ENCODE results near the gene HLA-DPB1.

The HLA-DPB1 gene

GRCh38 chr6:33070909-33071308 lies 4.9 kb upstream of the HLA-DPB1 start:
- in situ Hi-C loops (cut with HindIII; ENCODE audit: low sequenced_read_pairs) = no loop called here

- in situ Hi-C loops (cut with HindIII; ENCODE audit: low sequenced_read_pairs) = no loop called here
Measured at GRCh38 chr6:33071569-33071968, 4.2 kb upstream of the HLA-DPB1 start.

DNA sequence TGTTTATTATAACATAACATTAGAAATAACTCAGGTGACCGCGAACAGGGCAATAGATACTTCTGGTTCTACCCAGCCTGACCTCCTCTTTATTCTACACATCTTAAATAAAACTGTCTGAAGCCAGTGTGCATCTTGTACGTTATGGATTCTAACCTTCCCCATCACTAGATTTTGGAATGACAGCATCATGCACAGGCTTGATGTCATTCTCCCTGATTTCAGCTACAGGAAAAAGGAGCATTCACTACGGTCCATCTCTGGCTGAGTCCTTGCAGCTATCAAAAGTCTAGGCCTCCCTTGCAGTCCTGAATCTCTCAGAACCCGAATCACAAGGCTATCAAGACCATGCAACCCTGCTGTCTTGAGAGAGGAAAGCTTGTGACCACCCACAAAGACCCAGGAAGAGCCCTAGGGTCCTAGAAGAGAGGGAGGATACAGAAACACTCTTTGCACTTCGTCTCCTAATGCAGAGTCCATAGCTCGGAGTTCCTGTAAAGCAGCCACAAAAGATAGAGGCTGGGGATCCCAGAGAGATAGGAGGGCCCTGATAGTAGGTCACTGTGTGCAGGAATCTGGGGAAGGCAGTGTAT lies 3.2 kb upstream of the HLA-DPB1 start:
- in situ Hi-C loops (cut with HindIII; ENCODE audit: low sequenced_read_pairs) = no loop called here

DNA sequence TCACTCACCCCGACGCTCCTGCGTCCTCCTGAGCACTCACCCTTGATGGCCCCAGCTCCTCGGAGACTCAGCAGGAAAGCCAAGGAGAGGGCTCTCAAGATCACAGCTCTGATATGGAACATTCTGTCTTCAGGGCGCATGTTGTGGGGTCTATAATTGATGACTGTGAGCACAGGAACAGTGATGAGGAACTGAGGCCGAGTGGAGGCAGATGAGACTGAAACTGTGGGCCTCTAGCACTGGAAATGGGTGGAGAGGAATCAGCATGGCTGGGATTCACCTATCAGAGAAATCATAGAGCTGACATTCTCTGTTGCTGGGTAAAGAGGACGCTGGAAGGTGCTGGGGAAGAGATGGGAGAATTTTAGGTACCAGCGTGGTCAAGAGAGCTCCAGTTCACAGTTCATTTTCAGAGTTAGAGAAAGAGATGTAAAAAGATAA lies 2.3 kb upstream of the HLA-DPB1 start, which contains the start of gene HLA-DPA1:
TSS of gene HLA-DPA1 (minus strand) at position 219 of the 441 bp plus-strand sequence.
- in situ Hi-C loops (cut with HindIII; ENCODE audit: low sequenced_read_pairs) = no loop called here

GRCh38 chr6:33075208-33075567 lies 602 bp upstream of the HLA-DPB1 start:
- in situ Hi-C loops (cut with HindIII; ENCODE audit: low sequenced_read_pairs) = no loop called here

- in situ Hi-C loops (cut with HindIII; ENCODE audit: low sequenced_read_pairs) = no loop called here
Measured at GRCh38 chr6:33076406-33076934, 680 bp downstream of the HLA-DPB1 start.

DNA sequence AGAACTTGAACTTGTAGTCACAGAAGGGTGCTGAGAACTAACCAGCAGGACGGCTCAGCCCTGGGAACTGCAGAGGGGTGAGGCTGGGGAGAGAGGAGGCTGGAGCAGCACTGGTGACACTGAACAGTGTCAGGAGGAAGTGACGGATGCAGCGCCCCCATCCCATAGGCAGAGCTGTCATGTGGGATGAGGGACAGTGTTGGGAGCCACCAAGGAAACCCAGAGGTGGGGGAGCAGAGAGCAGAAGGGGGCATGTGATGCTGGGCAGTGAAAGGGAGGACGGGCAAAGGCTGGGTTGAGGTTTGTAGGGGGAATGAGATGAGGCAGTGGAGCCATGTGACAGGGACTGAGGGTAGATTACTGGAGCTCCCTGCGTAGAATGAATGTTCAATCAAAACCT lies 2.1 kb downstream of the HLA-DPB1 start:
- in situ Hi-C loops (cut with HindIII; ENCODE audit: low sequenced_read_pairs) = no loop called here

DNA sequence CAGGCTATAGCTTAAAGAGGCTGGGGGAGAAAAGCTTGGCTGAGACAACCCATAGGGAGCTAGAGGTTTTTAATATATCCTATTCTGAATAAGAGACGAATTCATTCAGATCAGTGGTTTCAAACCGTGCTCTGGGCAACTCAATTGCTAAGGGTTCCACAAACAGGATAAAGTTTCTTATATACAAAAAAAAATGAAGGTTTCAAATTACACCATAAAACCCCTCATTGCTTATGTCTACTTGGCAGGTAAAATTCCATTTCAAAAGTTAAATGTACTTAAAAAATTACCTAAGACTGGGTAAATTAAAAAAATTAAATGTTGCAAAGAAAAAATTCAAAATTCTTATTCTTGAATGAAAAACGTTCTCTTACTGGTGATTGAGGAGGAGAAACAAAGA lies 2.7 kb downstream of the HLA-DPB1 start:
- in situ Hi-C loops (cut with HindIII; ENCODE audit: low sequenced_read_pairs) = no loop called here

DNA sequence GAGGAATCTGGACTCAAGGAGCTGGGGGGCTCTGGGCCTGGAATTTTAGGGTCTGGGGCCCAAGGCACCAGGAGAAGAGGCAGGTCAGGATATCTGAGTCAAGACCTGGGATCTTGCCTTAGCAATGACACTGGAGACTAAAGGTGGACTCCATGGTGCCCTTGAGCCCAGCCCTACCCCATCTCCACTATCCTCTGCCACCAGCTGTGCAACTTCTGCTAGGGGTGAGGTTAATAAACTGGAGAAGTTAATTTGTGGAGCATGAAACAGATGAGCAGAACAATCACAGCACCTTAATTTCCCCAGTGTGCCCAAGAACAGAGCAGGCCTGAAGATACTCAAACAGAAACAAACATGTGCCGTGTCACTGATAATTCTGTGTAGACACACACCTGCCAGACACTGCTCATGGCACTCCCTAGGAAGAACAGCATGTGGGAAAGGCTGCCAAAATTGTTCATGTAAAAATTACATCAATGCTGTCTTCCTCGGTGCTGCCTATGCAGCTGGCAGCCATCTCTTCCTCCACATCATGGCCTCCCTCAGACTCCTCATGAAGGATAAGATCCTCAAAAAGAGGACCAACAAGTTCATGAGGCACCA lies 3.2 kb downstream of the HLA-DPB1 start:
- in situ Hi-C loops (cut with HindIII; ENCODE audit: low sequenced_read_pairs) = no loop called here

- in situ Hi-C loops (cut with HindIII; ENCODE audit: low sequenced_read_pairs) = no loop called here
Measured at GRCh38 chr6:33079580-33079979, 3.8 kb downstream of the HLA-DPB1 start.

DNA sequence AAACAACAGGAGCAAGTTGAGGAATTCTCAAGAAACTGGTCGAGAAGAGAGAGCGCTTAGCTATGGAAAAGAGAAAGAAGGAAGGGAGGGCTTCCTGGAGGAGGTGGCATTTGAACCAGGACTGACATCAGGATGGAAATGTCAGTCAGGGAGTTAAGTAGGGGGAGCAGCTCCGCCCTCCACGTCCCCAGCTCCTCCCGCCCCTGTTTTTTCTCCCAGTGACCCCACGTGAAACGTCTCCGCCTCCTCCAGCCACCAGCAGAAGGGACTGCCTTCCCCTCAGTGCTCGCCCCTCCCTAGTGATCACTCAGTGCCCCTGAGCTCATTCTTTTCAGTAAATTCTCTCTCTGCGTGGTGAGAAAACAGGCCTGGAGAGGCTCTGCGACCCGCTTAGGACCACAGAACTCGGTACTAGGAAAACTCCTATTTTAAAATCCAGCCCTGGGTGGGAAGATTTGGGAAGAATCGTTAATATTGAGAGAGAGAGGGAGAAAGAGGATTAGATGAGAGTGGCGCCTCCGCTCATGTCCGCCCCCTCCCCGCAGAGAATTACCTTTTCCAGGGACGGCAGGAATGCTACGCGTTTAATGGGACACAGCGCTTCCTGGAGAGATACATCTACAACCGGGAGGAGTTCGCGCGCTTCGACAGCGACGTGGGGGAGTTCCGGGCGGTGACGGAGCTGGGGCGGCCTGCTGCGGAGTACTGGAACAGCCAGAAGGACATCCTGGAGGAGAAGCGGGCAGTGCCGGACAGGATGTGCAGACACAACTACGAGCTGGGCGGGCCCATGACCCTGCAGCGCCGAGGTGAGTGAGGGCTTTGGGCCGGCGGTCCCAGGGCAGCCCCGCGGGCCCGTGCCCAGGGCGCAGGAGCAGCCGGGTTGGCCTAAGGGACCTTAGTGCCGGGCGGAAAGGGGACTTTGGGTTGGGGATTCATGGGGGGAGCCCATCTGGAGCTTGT lies 4.6 kb downstream of the HLA-DPB1 start:
- in situ Hi-C loops (cut with HindIII; ENCODE audit: low sequenced_read_pairs) = no loop called here

GRCh38 chr6:33081098-33081824 lies 5.5 kb downstream of the HLA-DPB1 start:
- in situ Hi-C loops (cut with HindIII; ENCODE audit: low sequenced_read_pairs) = no loop called here

- in situ Hi-C loops (cut with HindIII; ENCODE audit: low sequenced_read_pairs) = no loop called here
Measured at GRCh38 chr6:33082702-33083101, 6.9 kb downstream of the HLA-DPB1 start.

- in situ Hi-C loops (cut with HindIII; ENCODE audit: low sequenced_read_pairs) = loop anchor here (5.0 kb wide), 1 partner anchor 48 kb away; no protein-coding TSS in a partner anchor
Measured at GRCh38 chr6:33085627-33086026, 9.8 kb downstream of the HLA-DPB1 start.

DNA sequence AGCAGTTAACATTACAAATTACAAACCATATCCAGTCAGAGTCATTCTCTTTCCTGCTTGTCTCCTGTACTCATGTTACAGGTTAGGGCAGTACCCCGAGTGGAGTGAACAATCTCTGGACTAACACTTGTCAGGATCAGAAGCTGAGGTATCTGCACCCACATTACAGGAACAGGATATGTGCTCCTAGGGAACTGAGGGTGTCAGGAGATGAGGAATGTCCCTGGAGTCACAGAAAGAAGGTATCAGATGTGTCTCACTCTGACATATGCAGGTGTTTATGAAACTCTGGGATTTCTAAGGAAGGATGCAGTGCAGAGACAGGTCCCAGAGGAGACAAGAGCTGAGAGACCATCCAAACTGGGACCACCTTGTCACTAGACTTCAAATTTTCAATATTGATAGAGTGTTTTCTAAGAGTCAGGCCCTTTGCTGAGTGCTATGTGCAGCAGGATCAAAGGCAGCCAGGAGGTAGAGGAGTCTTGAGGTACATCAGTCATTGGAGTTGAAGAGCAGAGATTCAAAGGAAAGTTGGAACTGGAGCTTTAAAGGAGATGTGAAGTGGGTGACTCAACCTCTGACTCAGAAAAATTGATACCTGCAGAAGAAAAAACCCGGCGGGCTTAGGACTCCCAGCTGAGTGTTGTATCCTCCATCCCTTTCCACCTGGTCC lies 12.6 kb downstream of the HLA-DPB1 start:
- in situ Hi-C loops (cut with HindIII; ENCODE audit: low sequenced_read_pairs) = loop anchor here (5.0 kb wide), 1 partner anchor 51 kb away; no protein-coding TSS in a partner anchor

GRCh38 chr6:33088931-33089620 lies 13.3 kb downstream of the HLA-DPB1 start:
- in situ Hi-C loops (cut with HindIII; ENCODE audit: low sequenced_read_pairs) = loop anchor here (5.0 kb wide), 1 partner anchor 52 kb away; no protein-coding TSS in a partner anchor

DNA sequence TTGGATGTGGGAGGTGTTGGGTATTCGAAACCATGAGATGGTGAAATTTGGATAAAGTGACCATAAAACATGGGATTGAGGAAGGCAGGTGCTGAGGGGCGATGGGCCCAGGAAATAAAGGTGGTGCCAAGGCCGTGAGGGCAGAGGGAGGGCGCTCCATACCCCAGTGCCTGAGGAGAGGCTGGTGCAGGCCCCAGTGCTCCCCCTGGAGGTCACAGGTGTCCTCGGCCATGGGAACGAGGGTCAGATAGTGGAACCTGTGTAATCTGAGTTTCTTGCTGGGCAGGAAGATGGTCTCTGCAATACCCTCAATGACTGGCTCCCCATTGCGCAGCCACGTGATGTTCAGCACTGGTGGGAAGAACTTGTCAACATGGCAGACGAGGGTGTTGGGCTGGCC lies 16.2 kb downstream of the HLA-DPB1 start:
- in situ Hi-C loops (cut with HindIII; ENCODE audit: low sequenced_read_pairs) = no loop called here

DNA sequence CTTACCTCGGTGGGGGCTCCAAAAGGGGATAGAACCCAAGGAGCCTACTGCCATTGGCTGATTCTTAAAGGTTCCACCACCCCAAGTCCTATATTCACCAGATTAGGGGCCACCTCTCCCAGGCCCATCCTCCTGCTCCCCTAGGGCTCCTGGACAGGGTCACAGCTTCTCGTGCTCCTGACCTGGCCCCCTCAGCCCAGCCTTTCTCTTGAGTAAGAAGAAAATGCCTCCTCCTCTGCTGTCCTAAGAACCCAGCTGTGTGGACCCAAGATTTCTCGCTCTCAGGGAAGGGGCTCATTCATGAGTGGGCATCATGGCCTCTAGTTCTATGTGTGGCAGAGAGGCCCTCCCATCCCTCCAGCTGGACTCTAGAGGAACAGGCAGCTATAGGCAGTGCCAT lies 16.6 kb downstream of the HLA-DPB1 start:
- in situ Hi-C loops (cut with HindIII; ENCODE audit: low sequenced_read_pairs) = no loop called here

DNA sequence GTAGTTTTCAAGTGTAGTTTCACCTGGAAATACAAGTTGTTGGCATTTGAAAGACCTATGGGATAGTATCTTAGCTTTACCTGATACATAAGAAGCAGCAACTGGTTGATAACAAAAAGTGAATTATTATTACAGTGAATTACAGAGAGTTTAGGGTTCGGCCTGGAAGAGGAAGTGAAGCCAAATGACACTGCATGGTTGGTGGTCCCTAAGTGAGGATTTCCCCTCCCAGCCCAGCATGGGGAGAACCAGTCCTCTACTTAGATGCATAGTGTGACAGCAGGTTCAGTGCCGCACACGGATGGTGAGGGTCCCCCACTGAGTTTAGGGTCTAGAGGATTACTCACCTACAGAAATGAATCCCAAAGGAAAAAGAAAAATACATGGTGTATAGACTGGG lies 18.1 kb downstream of the HLA-DPB1 start:
- in situ Hi-C loops (cut with HindIII; ENCODE audit: low sequenced_read_pairs) = no loop called here
